Activated B cell treated with CpG ODN at 0.5 μM for 24 hours (primary cell): ENCODE measurements around the gene SDHAF4. TPM values are rescaled to one million over a fixed set of nuclear protein-coding genes. Genes with fewer than 3 reads are reported as not detected.

Source experiments
- ATAC-seq: fragments of 200-7000 bp; cut with Tn5 transposase; one replicate; pipeline ENCODE4 v1.10.0; 2021; ENCODE audit warnings: low read depth, mild to moderate bottlenecking, moderate library complexity
- CTCF ChIA-PET: fragments of 350-600 bp; sonication (Branson Sonifier 250); formaldehyde crosslinking; loops from one replicate; lab custom pipeline; 2021; ENCODE audit warnings: antibody characterized with exemption; lab: Charles Lee
- POLR2A ChIA-PET: fragments of 350-600 bp; sonication (Branson Sonifier 250); formaldehyde crosslinking; loops from one replicate; lab custom pipeline; 2021; ENCODE audit warnings: antibody characterized with exemption; lab: Charles Lee
- DNase-seq: peaks from one replicate; pipeline ENCODE4 v3.0.0; 2022
- H3K27ac Mint-ChIP-seq: one replicate; pipeline ENCODE4 v1.8.0; 2020; ENCODE audit warnings: mixed read lengths
- H3K27me3 Mint-ChIP-seq: one replicate; pipeline ENCODE4 v1.8.0; 2021; ENCODE audit warnings: mixed read lengths
- H3K36me3 Mint-ChIP-seq: one replicate; pipeline ENCODE4 v1.8.0; 2021; ENCODE audit warnings: low read depth, mixed read lengths
- H3K4me1 Mint-ChIP-seq: one replicate; pipeline ENCODE4 v1.8.0; 2021; ENCODE audit warnings: mixed read lengths
- H3K4me3 Mint-ChIP-seq: one replicate; pipeline ENCODE4 v1.8.0; 2020; ENCODE audit warnings: mild to moderate bottlenecking, mixed read lengths
- H3K9me3 Mint-ChIP-seq: one replicate; pipeline ENCODE4 v1.8.0; 2020; ENCODE audit warnings: mixed read lengths
- intact Hi-C: fragments of 100-400 bp; cut with micrococcal nuclease; formaldehyde crosslinking; loops from one replicate; pipeline ENCODE4 v1.15.1; 2024
- total RNA-seq: library from RNA; stranded (reverse); gene quantifications from 2 replicates; pipeline ENCODE4 v1.2.3, GENCODE V29; 2022
- TF ChIP-seq, protein P1 (sequence below): fragments of 200-600 bp; IDR thresholded peaks from one replicate; pipeline ENCODE4 v1.8.0; 2022; ENCODE audit warnings: antibody characterized with exemption, mild to moderate bottlenecking

The SDHAF4 gene
- 7.6 and 8.3 TPM in 2 replicates for total RNA-seq

DNA sequence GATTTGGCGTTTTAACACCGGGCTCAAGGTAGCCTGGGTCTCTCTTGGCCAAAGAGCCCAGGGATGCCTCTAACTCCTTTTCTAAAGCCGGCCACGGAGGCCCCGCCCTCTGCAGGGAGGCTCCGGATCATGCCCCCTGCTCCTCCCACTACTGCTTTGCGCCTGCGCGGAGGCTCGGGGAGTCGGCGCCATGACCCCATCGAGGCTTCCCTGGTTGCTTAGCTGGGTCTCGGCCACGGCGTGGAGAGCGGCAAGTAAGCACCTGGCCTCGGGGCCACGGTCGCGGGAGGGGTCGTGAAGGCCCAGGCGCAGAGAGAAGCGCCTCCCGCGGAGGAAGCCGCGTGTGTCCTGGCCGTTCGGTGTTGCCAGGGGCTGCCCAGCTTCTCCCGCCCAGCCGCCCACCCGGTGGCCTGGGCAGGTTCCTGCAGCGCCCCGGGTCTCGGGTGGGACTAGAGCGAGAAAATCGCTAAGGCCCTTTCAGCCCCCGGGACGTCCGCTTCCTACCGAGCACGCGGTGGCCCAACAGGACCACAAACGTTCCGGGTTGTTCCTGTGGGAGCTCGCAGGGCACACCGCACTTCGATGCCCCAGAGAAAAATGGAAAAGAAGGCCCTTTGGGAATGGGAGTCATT is at the start of gene SDHAF4:
Gene SDHAF4 (plus strand): TSS at position 180 of the 632 bp plus-strand sequence. CDS start 11 bp downstream, at position 191.
- Mint-ChIP-seq H3K4me1 (peaks cover 15% of the 10 kb centered on the region), H3K27me3 (no peaks in the 10 kb centered on the region), H3K27ac (peak within 1 kb of the TSS; percentile 89), H3K9me3 (no peaks in the 10 kb centered on the region), H3K4me3 (peak within 1 kb of the TSS; percentile 86), H3K36me3 (no peaks in the 10 kb centered on the region)
- peak; percentile 99 for ATAC-seq
- CTCF ChIA-PET, result interaction anchor here (0.7 to 1.7 kb wide), 6 partner anchors 10 to 141 kb away, joined by 3 to 6 read pairs (median 3); partner anchors contain the start of gene SMAP1
- intact Hi-C loops, result loop anchor here (1.0 kb wide), 2 partner anchors 101 to 154 kb away; partner anchors contain the start of gene FAM135A
- DNase-seq, result peak; percentile 93
- TF ChIP-seq, protein P1, sequence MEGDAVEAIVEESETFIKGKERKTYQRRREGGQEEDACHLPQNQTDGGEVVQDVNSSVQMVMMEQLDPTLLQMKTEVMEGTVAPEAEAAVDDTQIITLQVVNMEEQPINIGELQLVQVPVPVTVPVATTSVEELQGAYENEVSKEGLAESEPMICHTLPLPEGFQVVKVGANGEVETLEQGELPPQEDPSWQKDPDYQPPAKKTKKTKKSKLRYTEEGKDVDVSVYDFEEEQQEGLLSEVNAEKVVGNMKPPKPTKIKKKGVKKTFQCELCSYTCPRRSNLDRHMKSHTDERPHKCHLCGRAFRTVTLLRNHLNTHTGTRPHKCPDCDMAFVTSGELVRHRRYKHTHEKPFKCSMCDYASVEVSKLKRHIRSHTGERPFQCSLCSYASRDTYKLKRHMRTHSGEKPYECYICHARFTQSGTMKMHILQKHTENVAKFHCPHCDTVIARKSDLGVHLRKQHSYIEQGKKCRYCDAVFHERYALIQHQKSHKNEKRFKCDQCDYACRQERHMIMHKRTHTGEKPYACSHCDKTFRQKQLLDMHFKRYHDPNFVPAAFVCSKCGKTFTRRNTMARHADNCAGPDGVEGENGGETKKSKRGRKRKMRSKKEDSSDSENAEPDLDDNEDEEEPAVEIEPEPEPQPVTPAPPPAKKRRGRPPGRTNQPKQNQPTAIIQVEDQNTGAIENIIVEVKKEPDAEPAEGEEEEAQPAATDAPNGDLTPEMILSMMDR, result no peak
- POLR2A ChIA-PET, result interaction anchor here (0.8 to 1.7 kb wide), 5 partner anchors 9 to 293 kb away, joined by 3 to 17 read pairs (median 4); partner anchors contain the start of genes FAM135A and SMAP1

DNA sequence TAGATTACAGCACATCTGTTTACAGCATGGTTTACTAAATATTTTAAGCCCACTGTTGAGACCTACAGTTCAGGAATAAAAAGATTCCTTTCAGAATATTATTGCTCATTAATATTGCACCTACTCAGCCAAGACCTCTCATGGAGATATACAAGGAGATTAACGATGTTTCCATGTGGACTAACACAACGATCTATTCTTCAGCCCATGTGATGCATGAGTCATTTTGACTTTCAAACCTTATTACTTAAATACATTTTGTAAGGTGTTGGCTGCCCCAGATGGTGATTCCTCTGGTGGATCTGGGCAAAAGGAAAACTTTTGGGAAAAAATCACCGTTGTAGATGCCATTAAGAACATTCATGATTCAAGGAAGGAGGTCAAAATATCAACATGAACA is 48.0 kb upstream of the SDHAF4 start:
- Mint-ChIP-seq H3K4me3 (no peak overlapping the region), H3K4me1 (no peaks in the 10 kb centered on the region), H3K9me3 (no peaks in the 10 kb centered on the region), H3K27ac (no peak overlapping the region), H3K36me3 (no peaks in the 10 kb centered on the region), H3K27me3 (no peaks in the 10 kb centered on the region)
- ChIA-PET POLR2A (no interaction called here), CTCF (interaction anchor here (1.0 to 1.4 kb wide), 2 partner anchors 26 to 168 kb away, joined by 3 to 5 read pairs; no protein-coding TSS in a partner anchor)
- TF ChIP-seq, protein P1, result no peak
- intact Hi-C loops, result no loop called here
- ATAC-seq (no peak), DNase-seq (no peak)

DNA sequence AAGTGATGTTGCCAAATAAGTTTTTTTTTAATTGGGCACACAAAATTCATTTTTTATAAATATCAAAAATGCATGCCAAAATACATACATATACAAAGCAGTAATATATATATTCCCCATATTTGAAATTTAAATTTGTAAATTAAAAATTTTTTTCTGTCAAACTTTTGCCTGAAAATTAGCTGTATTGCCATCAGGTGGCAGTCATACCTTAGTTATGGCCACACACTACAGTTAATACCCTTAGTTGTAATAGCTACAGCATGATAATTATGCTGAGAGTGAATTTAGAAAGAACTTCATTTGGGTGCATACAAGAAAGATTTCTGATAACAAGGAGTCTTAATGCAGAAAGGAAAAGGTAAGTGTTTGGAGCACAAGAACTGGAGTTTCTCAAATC is 46.2 kb upstream of the SDHAF4 start:
- Mint-ChIP-seq H3K27me3 (no peaks in the 10 kb centered on the region), H3K9me3 (no peaks in the 10 kb centered on the region), H3K27ac (no peak overlapping the region), H3K4me3 (no peak overlapping the region), H3K36me3 (peaks cover 8% of the 10 kb centered on the region), H3K4me1 (no peaks in the 10 kb centered on the region)
- ATAC-seq (no peak), DNase-seq (no peak)
- ChIA-PET POLR2A (no interaction called here), CTCF (interaction anchor here (0.7 to 2.7 kb wide), 10 partner anchors 15 to 506 kb away, joined by 3 to 38 read pairs (median 3); partner anchors contain the start of gene SDHAF4)
- TF ChIP-seq, protein P1, result no peak
- intact Hi-C loops, result loop anchor here (1.0 kb wide), 4 partner anchors 166 to 493 kb away; no protein-coding TSS in a partner anchor

DNA sequence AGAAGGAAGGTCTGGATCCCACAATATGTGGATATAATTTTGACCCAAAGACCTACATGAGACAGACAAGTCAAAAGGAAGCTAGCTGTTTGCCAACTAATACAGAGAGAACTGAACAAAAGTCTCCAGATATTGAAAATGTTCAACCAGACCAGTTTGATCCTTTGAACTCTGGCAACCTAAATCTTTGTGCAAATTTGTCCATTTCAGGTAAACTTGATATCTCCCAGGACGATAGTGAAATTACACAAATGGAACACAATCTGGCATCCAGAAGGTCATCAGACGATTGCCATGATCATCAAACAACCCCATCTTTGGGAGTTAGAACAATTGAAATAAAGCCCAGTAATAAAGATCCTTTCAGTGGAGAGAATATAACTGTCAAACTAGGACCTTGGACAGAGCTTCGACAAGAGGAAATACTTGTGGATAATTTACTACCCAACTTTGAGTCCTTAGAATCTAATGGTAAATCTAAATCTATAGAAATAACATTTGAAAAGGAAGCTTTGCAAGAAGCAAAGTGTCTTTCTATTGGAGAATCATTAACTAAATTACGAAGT is 41.9 kb upstream of the SDHAF4 start:
- Mint-ChIP-seq H3K4me3 (no peak overlapping the region), H3K9me3 (no peaks in the 10 kb centered on the region), H3K27me3 (no peaks in the 10 kb centered on the region), H3K4me1 (no peaks in the 10 kb centered on the region), H3K36me3 (peaks cover 17% of the 10 kb centered on the region), H3K27ac (no peak overlapping the region)
- DNase-seq (no peak), ATAC-seq (no peak)
- intact Hi-C loops, result no loop called here
- CTCF ChIA-PET, result no interaction called here
- TF ChIP-seq, protein P1, result no peak
- POLR2A ChIA-PET, result no interaction called here
